Left hindlimb (tissue), 1 donor: ENCODE results near the gene TADA2B.

Experiments
- DNase-seq: peaks from one replicate; pipeline ENCODE4 v3.0.0-alpha.2; 2018

TADA2B gene

DNA sequence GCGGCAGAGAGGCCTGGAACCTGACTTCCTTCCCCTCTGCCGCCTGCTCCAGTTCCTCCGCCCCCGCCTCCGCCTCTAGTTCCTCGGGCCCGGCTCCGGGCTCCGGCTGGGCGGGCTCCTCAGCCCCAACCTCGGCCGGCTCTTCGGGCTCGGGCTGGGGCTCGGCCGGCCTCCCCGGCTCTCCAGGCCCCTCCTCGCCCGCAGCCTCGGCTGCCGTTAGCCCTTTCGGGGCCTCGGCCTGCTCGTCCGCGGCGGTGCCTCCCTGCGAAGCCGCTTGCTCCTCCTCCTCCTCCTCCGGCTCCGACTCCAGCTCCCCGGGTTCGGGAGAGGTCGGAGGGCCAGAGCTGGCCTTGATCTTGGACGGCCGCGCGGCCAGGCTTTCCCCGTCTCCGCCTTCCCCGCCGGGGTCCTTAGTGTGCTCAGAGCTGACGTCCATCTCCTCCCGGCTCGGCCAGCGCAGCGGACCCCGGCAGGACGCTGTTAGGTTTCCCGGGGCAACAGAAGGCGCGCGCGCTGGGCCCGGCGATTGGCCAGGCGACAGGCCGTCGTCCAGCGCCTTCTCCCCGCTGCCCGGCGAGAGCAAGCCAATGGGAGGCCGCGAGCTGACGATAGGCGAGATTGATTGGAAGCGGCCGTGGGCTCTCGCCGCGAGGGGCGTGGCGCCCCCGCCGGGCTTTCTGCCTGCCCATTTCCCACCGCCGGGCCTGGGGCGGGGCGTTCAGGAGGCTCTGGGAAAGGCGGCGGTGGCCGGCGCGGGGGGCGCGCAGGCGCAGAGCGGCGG lies 479 bp upstream of the TADA2B start:
- peak; percentile 99 for DNase-seq

DNA sequence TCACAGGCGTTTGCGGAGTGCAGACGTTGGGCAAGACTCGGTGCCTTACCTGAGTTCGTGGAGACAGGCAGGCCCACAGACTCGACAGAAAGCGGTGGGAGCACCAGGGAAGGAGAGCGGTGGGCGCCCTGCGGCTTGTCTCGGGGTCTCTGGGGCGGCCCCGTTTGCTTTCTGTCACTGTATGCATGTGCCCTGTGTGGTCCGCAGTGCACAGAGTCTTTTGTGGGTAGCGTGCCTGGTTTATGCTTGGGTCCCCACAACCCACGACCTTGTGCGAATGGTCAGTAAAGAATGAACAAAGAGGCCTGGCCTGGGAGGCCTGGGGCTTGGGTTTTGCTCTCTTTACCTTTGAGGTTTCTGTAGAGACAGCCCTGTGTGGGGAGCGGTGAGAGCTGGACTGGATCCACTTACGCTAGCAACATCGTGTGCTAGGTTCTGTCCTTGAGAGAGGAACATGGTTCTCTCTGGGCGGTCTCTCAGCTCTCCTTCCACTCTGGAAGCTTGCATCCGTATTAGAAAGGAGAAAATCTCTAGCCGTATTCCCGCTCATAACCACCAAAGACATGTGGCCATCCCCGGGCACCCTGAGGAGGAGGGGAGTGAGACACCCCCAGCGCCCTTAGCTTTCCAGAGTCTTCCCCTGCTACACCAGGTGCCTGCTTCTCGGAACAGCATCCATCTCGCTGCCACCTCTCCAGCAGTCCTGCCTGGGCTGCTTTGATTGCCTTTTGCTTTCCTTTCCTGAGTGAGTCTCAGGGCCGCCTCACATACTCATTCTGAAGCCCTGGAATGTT lies 1.2 kb downstream of the TADA2B start:
- DNase-seq, result no peak

DNA sequence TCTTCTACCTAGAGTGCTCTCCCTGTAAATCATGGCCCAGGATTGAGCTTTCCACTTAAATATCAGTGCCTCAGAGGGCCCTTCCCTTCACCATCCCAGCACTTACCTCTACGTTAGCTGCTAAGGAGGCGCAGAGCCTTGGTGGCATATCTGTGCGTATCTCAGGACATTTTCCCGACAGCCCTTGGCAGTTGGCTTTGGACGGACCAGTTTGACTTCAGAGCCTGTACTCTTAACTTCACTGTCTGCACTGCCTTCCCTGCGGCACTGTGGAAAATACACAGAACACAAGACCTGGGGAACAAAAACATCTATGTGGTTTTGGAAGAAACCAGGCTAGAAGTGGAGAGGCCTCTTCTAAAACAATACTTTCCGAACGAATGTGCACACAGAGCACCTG lies 2.4 kb downstream of the TADA2B start:
- DNase-seq, result no peak

DNA sequence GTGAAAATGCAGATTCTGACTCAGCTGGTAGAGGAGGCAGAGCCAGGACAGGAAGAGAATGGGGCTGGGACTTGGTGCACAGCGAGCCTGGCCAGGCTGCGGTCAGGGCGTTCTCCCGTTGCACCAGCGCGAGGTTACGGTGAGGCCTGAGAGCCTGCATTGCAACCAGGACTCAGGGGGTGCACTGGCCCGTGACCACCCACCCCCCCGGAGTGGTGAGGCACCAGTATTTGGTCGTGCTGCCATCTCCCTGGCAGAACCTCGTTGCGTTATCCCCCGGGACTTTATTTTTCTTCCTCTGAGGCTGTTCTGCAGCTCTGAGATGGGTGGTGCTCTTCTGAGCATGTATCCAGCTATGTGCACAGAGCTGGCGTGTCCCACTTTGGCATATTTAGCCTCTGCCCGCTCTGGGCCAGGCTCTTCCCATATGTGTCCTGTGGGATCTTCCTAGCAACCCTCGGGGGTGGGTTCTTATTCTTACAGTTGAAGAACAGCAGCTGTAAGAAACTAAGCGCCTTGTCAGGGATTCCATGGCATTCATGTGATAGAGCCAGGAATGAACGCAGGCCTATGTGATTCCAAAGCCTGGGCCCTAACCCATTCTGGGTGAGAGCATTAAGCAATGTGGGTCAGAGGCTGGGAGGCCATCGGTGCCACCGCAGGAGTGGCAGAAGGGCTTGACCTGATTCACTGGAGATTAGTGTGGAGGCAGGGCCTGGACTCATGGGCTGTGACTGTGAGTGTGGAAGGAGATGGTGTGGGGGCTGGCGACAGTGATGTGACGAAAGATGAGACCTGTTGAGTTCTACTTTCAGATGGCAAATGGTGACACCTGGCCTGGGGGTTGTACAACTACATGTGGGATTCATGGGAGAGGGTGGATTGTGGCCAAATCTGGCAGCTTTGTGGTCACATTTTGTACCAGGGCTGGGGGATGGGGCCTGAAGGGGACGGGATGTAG lies 3.1 kb downstream of the TADA2B start:
- no peak for DNase-seq

DNA sequence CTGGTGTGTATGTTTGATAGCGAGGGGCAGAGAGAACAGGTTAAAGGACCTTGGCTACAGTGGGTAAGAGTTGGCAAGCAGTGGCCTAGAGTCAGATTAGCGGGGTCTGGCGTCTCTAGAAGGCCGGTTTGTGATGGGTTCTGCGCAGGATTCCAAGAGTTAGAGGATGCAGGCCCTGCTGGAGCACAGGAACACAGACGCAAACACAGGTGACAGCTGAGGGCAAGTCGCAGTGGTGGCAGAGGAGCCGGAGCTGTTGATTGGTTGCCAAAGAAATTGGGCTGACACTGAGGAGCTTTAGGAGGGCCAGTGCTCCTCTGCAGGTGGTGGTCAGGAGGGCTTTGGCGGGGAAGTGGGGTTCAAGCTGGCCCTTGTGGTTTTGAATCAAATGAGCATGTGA lies 3.8 kb downstream of the TADA2B start:
- no peak for DNase-seq

DNA sequence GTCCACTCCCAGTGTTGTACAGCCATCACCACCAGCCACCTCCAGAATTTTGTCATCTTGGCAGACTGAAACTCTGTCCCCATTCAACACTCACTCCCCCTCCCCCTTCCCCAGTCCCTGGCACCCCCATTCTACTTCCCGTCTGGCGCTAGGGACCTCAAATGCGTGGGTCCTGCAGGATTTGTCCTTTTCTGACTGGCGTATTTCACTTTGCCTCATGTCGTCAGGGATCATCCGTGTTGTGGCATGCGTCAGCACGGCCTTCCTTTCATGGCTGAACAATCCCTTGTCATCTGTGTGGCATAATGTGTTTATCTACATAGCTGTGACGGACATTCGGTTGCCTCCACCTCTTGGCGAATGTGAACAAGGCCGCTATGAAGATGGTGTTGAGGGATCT lies 5.5 kb downstream of the TADA2B start:
- DNase-seq, result no peak

DNA sequence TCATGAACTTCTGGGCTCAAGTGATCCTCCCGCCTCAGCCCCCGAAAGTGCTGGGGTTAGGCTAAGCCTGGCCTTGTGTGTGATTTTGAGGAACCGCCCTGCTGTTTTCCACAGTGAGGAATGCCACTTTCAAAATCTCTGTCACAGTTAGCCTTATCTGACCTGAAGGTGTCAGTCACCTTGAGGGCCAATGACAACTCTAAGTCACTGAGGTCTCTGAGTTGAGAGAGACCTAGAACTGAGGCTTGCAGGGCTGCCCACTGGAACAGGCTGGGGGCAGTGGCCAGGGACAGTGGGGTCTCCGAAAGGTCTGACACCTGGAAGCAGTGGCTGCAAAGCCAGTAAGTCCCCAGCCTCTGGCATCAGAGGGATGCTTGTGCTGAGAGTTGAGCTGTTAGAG lies 6.1 kb downstream of the TADA2B start:
- no peak for DNase-seq

DNA sequence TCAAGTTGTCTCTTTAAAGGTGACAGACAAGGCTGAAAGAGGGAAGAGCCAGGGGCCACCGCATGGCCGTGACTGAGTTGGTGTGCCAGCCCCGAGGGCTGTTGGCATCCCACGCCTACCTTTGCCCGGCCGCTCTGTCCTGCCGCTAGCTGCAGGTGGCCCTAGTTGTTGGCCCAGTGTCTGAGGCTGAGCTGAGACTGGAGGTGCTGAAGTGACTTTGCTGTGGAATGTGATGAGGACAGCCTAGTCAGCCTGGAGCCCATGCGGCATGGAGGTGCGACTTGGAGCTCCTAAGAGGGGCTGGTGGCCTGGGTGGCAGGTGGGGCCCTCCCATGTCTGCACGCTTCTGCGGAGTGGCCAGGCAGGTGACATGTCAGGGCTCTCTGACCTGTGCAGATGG lies 6.6 kb downstream of the TADA2B start:
- no peak for DNase-seq

DNA sequence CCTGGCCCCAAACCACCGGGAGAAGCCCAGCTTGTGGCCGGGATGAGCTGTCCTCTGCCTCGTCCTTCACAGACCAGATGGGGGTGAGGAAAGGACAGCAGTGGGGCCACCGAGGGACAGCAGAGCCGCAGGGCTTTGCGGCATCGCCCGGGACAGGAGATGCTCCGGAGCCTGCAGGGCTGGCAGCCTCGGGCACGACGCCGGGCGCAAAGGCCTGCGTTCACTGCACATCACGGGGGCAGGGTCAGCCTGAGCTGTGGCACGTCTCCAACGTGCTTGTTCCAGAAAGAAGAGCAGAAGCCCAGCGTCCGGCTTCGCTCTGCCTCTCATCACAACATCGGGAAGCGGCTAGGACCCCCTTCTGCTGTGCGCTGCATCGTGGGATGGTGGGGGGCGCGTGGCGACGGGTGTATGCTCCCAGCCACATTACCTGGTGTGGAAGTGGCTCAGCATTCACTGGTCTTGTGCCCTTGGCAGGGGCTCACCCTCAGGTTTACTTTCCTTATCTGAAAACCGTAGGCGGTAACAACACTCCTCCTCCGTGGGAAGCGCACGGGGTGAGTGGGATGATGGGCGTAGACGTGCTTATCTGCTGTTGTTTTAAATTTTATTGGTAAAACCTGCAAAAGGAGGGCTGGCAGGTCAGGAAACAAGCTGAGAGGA lies 7.4 kb downstream of the TADA2B start:
- no peak for DNase-seq

DNA sequence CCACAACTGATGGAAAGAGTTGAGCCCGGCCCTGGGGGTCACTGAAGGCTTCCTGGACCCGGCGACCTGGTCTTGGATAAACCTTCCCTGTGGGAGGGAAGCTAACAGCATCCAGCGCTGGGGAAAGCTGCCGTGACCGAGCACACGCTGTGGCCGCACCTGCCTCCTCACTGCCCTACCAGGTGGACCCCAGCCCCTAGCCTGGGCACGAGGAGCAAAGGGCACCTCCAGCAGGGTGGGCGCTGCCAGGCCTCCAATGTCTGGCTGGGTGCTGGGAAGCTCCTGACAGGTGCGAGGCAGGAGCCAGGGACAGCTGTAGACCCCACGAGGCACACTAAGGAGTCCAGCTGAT lies 7.9 kb downstream of the TADA2B start:
- DNase-seq, result no peak

DNA sequence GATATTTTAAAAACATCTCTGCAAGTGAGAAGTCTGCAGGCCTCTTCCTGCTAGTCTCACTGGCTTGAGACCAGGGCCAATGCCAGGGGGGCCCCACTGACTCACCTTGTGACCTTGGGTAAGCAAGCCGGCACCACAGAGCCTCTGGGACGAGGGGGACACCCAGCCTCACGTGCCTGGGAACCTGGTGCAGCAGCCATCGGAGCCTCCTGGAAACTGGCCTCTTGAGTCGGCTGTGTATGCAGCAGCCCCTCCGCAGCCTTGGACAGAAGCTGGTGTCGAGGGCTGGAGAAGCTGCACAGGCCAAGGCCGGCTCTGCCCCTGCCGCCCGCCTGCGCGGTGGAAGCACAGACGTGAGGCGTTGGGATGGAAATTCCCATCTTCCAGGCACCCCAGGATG lies 8.7 kb downstream of the TADA2B start:
- DNase-seq, result no peak

DNA sequence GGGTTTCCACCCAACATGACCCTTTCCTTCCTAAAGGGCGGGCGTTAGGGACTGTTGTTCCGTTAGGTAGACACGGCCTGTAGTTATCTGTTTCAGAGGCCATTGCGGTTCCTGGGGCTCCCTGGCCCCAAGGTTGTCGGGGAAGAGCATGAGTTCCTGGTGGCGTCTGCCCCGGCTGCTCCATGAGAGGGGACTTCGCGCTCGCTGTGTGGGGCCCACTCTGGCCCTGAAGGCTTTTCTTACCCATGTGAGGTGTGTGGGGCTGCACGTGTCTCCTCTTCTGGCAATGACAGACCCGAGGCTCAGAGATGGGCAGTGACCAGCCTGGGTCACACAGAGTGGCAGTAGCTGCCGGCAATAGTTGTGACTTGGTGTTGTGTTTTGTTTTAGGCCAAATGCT lies 9.1 kb downstream of the TADA2B start:
- DNase-seq, result no peak

DNA sequence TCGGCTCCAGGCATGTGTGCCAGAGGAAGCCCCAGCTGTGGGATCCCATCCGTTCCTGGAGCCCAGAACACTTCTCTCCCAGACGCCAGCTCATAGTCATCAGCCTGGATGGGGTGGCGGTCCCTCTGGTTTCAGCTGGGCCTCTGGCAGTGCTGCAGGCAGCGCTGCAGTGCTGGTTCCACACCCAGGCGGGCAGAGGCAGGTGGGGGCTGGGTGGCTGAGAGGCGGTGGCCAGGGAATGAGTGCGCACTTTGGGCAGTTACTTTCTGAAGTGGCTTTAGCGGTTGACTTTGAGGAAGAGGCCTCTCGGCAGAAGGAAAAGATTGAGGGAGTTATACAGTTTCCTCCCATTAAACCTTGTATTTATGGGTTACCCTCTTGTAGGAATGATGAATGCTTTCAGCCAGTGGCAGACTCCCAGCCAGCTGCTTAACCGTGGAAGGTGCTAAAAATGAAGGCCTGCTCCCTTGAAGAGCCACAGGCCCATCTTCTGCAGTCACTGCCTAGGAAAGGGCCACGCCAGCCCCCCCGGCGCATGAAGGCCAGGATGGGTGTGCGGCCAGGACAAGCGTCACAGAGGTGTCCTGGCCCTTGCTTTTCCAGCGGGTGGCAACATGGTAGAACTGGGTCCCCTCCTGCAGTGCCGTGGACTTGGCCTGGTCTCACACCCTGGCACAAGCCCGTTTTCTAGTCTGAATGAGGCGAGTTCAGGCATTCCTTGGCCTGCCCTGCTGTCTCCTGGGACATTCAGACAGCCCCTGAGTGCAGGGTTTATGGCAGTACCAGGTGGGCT lies 9.9 kb downstream of the TADA2B start:
- peak; percentile 77 for DNase-seq

DNA sequence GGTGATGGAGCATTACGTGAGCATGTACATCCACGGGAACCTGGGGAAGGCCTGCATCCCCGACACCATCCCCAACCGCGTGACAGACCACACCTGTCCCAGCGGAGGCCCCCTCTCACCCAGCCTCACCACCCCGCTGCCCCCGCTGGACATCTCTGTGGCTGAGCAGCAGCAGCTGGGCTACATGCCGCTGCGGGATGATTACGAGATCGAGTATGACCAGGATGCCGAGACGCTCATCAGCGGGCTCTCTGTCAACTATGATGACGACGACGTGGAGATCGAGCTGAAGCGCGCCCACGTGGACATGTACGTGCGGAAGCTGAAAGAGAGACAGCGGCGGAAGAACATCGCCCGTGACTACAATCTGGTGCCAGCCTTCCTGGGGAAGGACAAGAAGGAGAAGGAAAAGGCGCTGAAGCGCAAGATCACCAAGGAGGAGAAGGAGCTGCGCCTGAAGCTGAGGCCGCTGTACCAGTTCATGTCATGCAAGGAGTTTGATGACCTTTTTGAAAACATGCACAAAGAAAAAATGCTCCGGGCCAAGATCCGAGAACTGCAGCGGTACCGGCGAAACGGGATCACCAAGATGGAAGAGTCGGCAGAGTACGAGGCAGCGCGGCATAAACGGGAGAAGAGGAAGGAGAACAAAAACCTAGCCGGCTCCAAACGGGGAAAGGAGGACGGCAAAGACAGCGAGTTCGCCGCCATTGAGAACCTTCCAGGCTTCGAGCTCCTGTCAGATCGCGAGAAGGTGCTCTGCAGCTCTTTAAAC lies 11.1 kb downstream of the TADA2B start:
- DNase-seq, result no peak

DNA sequence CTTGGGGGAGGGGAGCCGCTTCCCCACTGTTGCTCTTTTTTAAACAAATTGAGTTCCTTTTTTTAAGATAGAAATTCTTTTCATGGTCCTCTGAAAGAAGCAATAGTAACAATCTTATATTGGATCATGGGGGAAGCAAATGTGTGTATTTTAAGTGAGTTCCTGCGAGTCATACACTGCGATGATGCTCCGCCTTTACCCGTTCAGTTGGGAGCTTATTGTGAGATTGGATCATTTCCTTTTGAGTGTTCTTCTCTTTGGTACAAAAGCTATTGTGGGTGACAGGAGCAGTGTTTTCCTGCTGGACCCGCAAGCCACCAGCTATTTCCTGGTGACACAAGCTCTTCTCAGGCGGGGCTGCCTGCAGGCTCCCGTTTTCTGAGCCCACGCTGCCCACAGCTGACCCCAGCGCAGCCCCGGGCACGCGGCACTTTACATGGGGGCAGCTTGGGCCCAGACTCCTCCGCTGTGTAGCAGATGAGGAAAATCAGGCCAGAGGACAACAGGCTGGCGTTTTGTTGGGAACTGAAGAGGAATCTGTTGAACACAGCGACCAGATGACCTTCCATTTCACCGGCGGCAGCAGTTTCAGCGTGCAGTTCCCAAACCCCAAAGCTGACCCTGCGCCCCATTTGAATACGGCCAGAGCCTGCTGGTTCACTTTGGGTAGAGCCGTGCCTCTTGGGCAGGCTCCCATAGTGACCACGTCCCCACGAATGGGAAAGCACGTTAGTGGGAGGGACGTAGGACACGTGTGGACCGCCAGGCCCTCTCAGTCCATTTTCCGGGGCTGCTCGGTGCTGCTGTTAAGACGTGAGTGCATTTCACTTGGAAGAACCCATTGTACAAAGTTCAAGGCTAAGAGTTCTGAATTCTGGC lies 12.2 kb downstream of the TADA2B start:
- no peak for DNase-seq

DNA sequence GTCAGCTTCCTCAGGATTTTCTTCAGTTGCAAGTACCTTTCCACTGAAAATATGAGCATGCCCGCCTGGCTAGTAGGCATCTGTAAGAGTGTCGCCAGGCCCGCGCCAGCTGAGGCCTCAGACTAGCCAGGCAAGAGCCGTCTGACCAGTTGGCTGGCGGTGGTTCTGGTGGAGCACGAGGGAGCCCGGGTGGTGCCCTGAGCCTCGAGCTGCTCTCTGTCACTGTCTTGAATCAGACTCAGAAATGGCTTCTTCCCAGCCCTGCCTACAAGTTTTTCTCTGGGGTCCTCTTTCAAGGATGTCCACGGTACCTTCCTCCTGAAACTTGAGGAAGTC lies 12.8 kb downstream of the TADA2B start:
- no peak for DNase-seq

DNA sequence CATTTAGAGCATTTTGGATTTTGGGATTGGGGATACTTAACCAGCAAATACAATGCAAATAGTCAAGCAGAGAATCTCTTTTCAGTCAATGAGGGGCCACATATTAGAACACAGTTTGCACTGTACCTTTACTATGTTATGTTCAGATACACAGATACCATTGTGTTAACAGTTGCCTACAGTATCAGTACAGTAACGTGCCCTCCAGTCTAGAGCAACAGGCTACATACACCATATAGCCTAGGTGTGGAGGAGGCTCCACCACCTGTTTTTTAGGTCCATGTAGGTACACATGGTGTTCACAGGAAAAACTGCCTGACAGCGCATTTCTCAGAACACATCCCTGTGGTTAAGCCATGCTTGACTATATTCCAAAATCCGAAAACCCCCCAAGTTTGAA lies 15.6 kb downstream of the TADA2B start:
- no peak for DNase-seq

DNA sequence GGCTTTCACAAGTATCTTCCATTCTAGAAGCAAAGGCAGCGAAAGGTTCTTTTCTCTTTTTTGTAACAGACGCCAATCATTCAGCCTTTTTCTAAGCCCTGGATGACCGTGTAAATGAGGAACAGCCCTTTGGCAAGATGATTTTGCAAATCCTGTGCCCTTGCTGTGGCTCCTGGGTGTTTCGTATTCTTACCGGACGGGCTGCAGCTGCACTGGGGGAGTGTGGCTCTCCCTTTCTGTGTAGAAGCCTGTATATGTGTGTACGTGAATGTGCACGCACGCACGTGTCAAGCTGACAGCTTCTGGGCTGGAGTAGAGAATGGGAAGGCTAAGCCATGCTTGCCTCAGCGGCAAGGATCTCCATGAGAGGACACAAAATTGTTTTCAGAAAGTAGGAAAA lies 16.5 kb downstream of the TADA2B start:
- no peak for DNase-seq

DNA sequence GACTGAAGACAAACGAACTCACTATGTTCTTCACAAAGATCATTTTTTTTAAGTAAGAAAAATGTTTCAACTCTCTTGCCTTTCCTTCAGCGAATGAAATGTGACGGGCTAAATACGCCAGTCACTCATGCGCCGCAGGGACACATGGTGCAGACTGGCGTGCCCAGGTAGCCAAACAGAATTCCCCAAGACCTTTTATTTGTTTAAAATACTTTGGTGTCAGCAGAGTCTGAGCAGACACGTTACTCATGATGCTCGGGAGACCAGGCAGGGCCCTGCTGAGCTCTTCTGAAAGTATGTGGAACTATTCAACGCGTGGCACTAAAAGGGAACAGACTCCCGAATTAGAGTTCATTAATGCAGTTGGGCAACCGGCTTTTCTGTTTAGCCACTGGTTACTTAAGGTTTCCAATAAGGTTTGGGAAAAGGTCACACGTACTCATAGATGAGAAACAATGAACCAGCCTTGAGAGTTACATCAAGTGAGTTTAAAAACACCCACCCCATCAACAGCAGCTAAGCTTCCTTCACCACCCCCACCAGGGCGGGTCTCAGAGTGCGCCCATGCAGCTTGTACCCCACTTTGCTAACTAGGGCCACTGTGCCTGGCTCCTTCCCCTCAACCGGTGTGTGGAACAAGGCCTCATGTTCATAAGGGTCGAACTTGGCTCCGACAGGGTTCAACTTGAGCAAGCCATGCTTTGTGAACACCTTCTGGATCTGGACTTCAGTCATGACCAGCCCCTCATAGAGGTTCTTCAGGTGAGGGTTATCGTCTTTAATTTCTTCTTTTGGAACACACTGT lies 17.4 kb downstream of the TADA2B start:
- DNase-seq, result no peak
